NB4 (cell line): ENCODE data around the gene GNG7.
"Not testable (repeated sequence)": the region's sequence is repeated elsewhere in the genome, so short reads cannot be mapped to it uniquely, and the experiment has no call there.

Experiments used
- POLR2A ChIP-seq: IDR thresholded peaks from 2 replicates; pipeline ENCODE4 v1.6.1; 2011; ENCODE audit warnings: mild to moderate bottlenecking; ENCODE audit not compliant: insufficient read length; ENCODE audit errors: extremely low read depth
- TF ChIP-seq, protein P1 (sequence below): IDR thresholded peaks from one replicate; pipeline ENCODE4 v1.5.1; 2012; ENCODE audit warnings: low read depth, low read length

DNA sequence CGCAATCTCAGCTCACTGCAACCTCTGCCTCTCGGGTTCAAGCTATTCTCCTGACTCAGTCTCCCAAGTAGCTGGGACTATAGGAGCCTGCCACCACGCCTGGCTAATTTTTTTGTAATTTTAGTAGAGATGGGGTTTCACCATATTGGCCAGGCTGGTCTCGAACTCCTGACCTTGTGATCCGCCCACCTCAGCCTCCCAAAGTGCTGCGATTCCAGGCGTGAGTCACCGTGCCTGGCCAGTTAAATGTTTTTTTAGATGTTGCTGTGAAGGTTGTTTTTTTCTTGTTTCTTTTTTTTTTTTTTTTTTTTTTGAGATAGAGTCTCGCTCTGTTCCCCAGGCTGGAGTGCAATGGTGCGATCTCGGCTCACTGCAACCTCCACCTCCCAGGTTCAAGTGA, 183.6 kb downstream of the GNG7 start:
- TF ChIP-seq, protein P1, sequence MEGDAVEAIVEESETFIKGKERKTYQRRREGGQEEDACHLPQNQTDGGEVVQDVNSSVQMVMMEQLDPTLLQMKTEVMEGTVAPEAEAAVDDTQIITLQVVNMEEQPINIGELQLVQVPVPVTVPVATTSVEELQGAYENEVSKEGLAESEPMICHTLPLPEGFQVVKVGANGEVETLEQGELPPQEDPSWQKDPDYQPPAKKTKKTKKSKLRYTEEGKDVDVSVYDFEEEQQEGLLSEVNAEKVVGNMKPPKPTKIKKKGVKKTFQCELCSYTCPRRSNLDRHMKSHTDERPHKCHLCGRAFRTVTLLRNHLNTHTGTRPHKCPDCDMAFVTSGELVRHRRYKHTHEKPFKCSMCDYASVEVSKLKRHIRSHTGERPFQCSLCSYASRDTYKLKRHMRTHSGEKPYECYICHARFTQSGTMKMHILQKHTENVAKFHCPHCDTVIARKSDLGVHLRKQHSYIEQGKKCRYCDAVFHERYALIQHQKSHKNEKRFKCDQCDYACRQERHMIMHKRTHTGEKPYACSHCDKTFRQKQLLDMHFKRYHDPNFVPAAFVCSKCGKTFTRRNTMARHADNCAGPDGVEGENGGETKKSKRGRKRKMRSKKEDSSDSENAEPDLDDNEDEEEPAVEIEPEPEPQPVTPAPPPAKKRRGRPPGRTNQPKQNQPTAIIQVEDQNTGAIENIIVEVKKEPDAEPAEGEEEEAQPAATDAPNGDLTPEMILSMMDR, result not testable (repeated sequence)
- TF ChIP-seq POLR2A, result not testable (repeated sequence)
